Ovary (tissue), 9 donors: ENCODE measurements around the gene MED7. TPM values are rescaled to one million over a fixed set of nuclear protein-coding genes. Genes with fewer than 3 reads are reported as not detected.

Source experiments
- DNase-seq, 5 donors: peaks; one replicate each; pipeline ENCODE4 v3.0.0-alpha.2; 2019 to 2020
- H3K27ac ChIP-seq, 2 donors: fragments of 200-600 bp; one replicate each; pipeline versions ENCODE4 v1.5.1 to v1.8.0; 2019 to 2022
- H3K27me3 ChIP-seq: fragments of 200-600 bp; one replicate; pipeline ENCODE4 v1.8.0; 2022
- H3K36me3 ChIP-seq: fragments of 200-600 bp; sonication (generic); one replicate; pipeline ENCODE4 v1.5.1; 2019
- H3K4me1 ChIP-seq: one replicate; pipeline ENCODE4 v1.8.1; 2013; ENCODE audit warnings: mild to moderate bottlenecking, moderate library complexity; ENCODE audit not compliant: insufficient read depth
- H3K4me3 ChIP-seq: fragments of 200-600 bp; sonication (generic); one replicate; pipeline ENCODE4 v1.5.1; 2017
- H3K9me3 ChIP-seq, 2 donors: fragments of 200-600 bp in 1 of 2; sonication (generic) in 1 of 2; one replicate each; pipeline versions ENCODE4 v1.5.1 to v1.8.1; 2013 to 2019; ENCODE audit warnings: mild to moderate bottlenecking in 1 of 2, moderate library complexity in 1 of 2
- EP300 ChIP-seq: sonication (generic); formaldehyde crosslinking; IDR thresholded peaks from one replicate; pipeline ENCODE4 v1.6.1; 2017; ENCODE audit warnings: antibody characterized with exemption
- POLR2A ChIP-seq: fragments of 450-650 bp; IDR thresholded peaks from one replicate; pipeline ENCODE4 v1.6.1; 2017; ENCODE audit warnings: antibody characterized with exemption, mild to moderate bottlenecking, moderate library complexity
- WGBS, 3 donors: extraction: QIAGEN DNeasy Blood & Tissue Kit in 1 of 3; methylation state at CpG; one replicate each; pipeline versions ENCODE4 v1.1.5 to v1.1.7; 2013 to 2017; 5-methylcytosine and 5-hydroxymethylcytosine counted together
- intact Hi-C, 4 donors: fragments of 100-400 bp; cut with DNase I; formaldehyde crosslinking; loops; one replicate each; pipeline versions ENCODE4 v1.11.0 to v1.15.1; 2022 to 2023
- polyA plus RNA-seq, 2 donors: library from polyadenylated mRNA; stranded (reverse); fragments of 200-250 nt in 1 of 2; fragments of 350-450 nt in 1 of 2; fragmentation: Illumina TruSeq in 1 of 2; extraction: RNeasy Lipid Tissue Mini Kit (QIAGEN cat#74804) in 1 of 2; gene quantifications; one replicate each; pipeline ENCODE4 v1.2.3, GENCODE V29; 2013 to 2014
- total RNA-seq, 7 donors: library from RNA; depleted of rRNA in 2 of 7; stranded (reverse); fragments of >200 nt in 2 of 7; fragmentation: NEBNext Ultra II Directional in 3 of 7; extraction: Animal tissue kit (Norgen Biotek cat#: 25700) in 3 of 7; gene quantifications; one replicate each; pipeline versions ENCODE4 v1.1.0 to v1.2.4, GENCODE V29; 2016 to 2023
- TF ChIP-seq, protein P1 (sequence below), 3 donors: fragments of 450-650 bp in 2 of 3; fragments of 200-600 bp in 1 of 3; IDR thresholded peaks; one replicate each; pipeline versions ENCODE4 v1.5.1 to v1.8.0; 2016 to 2022; ENCODE audit warnings: antibody characterized with exemption in 3 of 3, mild to moderate bottlenecking in 1 of 3
- donor health status: DM: no; HTN: no; CAD: no; lungs with moderate emphysema.
- donor health status: DM: no; HTN: no; CAD: no.
- donor health status: Bipolar disorder and iron deficiency.
- donor health status: DM: yes; HTN: yes; CAD: no.
- donor health status: DM: no; HTN: no; CAD: no.
- donor health status: DM: yes; HTN: yes; CAD: no.

Gene MED7
- total and polyA plus RNA-seq, 9 donors = 7.7 to 15.1 (median 11.5) TPM

DNA sequence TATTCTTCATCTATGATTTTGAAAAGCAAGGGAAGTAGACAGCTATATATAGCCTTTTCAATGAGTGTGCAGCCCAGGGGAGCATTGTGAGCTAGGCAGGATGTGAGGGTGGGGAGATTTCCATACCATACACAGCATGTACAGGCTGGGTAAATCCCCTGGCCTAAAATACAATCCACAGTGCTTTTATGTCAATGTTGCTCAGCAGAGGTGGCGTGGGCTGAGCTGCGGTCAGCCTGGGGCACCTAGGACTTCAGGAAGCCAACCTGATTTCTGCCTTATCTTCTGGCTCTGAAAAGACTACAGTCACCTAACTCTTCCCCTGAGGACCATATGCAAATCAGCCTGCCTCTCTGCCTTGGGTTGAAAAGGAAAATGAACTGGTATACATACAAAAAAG is 29.7 kb upstream of the MED7 start:
- no peak overlapping the region for H3K27ac ChIP-seq
- intact Hi-C loops = no loop called here
- TF ChIP-seq EP300 (no peak), POLR2A (no peak)
- TF ChIP-seq, protein P1, sequence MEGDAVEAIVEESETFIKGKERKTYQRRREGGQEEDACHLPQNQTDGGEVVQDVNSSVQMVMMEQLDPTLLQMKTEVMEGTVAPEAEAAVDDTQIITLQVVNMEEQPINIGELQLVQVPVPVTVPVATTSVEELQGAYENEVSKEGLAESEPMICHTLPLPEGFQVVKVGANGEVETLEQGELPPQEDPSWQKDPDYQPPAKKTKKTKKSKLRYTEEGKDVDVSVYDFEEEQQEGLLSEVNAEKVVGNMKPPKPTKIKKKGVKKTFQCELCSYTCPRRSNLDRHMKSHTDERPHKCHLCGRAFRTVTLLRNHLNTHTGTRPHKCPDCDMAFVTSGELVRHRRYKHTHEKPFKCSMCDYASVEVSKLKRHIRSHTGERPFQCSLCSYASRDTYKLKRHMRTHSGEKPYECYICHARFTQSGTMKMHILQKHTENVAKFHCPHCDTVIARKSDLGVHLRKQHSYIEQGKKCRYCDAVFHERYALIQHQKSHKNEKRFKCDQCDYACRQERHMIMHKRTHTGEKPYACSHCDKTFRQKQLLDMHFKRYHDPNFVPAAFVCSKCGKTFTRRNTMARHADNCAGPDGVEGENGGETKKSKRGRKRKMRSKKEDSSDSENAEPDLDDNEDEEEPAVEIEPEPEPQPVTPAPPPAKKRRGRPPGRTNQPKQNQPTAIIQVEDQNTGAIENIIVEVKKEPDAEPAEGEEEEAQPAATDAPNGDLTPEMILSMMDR (IDR thresholded peaks at IDR 0.05) = no peak
- WGBS, 3 donors = 69 to 84% (median 76%) methylated on average over 2 of the region's 2 CpGs
- H3K36me3 ChIP-seq = no peaks in the 10 kb centered on the region
- no peaks in the 10 kb centered on the region for H3K9me3 ChIP-seq
- no peak overlapping the region for H3K4me3 ChIP-seq
- no peak for DNase-seq
- H3K4me1 ChIP-seq = no peaks in the 10 kb centered on the region
- H3K27me3 ChIP-seq = no peaks in the 10 kb centered on the region

DNA sequence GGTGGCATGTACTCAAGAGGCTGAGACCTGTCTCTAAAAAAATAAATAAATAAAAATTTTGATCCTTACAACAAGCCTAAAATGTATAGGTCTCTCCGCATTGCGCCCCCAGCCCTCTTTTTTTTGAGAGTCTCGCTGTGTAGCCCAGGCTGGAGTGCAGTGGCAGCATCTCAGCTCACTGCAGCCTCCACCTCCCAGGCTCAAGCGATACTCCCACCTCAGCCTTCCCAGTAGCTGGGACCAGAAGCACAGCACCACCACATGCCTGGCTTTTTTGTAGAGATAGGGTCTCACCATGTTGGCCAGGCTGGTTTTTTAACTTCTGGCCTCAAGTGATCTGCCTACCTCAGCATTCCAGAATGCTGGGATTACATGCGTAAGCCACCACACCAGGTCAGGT is 25.6 kb upstream of the MED7 start:
- no peaks in the 10 kb centered on the region for H3K27me3 ChIP-seq
- no peaks in the 10 kb centered on the region for H3K36me3 ChIP-seq
- no peaks in the 10 kb centered on the region for H3K9me3 ChIP-seq
- intact Hi-C loops = no loop called here
- no peak for TF ChIP-seq POLR2A
- TF ChIP-seq, protein P1 (IDR thresholded peaks at IDR 0.05) = no peak
- TF ChIP-seq EP300 = no peak
- WGBS, 3 donors = 95 to 98% (median 96%) methylated on average over 5 of the region's 5 CpGs
- no peaks in the 10 kb centered on the region for H3K4me1 ChIP-seq
- DNase-seq = no peak
- no peak overlapping the region for H3K4me3 ChIP-seq
- H3K27ac ChIP-seq = no peak overlapping the region

DNA sequence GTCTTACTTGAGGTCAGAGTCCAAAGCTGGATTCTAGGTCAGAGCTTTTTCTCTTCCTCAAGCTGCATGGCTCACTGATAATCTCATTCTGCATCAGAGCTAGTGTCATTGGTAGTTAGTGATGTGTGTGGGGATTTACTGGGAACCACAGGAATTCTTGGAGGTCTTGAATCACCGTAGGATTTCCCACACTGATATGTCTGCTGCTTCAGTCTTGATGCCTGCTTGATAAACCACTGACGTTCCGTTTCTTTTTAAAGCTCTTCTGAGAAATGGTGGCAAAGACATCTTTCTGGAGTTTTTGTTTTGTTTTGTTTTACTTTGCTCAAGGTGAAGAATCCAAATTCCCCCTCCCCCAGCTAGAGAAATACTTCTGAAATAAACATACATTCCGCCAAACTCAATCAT is 24.6 kb upstream of the MED7 start:
- no peaks in the 10 kb centered on the region for H3K9me3 ChIP-seq
- TF ChIP-seq, protein P1 (IDR thresholded peaks at IDR 0.05) = no peak
- TF ChIP-seq POLR2A (no peak), EP300 (no peak)
- H3K27ac ChIP-seq = no peak overlapping the region
- H3K27me3 ChIP-seq = no peaks in the 10 kb centered on the region
- intact Hi-C loops = no loop called here
- H3K36me3 ChIP-seq = no peaks in the 10 kb centered on the region
- DNase-seq = no peak
- H3K4me1 ChIP-seq = no peaks in the 10 kb centered on the region
- H3K4me3 ChIP-seq = no peak overlapping the region
- WGBS, 3 donors = 54 to 69% (median 56%) methylated on average over 4 of the region's 4 CpGs

DNA sequence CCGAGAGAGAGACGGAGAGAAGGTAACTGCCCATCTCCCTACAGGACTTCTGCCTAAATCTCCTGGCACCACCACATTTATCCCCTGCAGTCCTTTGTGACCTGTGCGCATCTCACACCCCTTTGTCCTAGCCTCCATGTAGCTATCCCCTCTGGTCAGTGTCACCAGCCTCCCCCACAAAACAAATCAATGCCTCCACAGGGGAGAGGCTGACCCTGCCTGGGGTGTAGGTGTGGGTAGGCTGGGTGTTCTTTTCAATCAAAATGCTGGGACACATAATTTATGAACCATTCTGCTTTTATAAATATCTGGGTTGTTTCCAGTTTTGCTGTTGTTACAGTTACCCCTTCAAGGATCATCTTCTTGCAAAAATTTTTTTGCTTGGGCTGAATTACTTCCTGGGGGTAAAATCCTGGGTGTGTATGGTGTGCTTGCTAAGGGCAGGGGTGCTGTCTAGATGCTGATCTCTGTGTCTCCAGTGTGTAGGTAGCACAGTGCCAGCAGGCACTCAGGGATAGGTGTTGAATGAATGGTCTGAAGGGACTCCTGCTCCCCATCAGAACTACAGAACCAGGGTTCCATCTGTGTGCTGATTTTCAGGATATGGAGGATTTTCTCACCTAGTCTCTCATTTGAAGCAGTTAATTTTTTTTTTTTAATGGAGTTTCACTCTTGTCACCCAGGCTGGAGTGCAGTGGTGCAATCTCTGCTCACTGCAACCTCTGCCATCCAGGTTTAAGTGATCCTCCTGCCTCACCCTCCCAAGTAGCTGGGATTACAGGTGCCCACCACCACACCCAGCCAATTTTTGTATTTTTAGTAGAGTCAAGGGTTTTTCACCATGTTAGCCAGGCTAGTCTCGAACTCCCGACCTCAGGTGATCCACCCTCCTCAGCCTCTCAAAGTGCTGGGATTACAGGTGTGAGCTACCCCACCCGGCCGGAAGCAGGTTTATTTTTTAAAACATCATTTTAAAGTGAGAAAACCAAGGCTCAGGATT is 23.8 kb upstream of the MED7 start, which contains the start of gene GARIN3:
Gene GARIN3, minus strand, starts transcription at position 51 of the 1,000 bp plus-strand sequence. CDS start 96 bp downstream, outside the sequence.
- DNase-seq = no peak
- H3K27me3 ChIP-seq = no peaks in the 10 kb centered on the region
- intact Hi-C loops = no loop called here

More for the DNA sequence above, 23.8 kb upstream of the MED7 start, which contains the start of gene GARIN3:
- no peaks in the 10 kb centered on the region for H3K36me3 ChIP-seq
- no peak for TF ChIP-seq EP300
- no peak for TF ChIP-seq POLR2A
- TF ChIP-seq, protein P1 (IDR thresholded peaks at IDR 0.05) = no peak
- no peak within 1 kb of the TSS for H3K4me3 ChIP-seq
- no peaks in the 10 kb centered on the region for H3K4me1 ChIP-seq
- 84 to 88% (median 87%) methylated on average over 7 of the region's 7 CpGs for WGBS, 3 donors
- H3K27ac ChIP-seq = no peak within 1 kb of the TSS
- no peaks in the 10 kb centered on the region for H3K9me3 ChIP-seq
